Measurements from ENCODE around the gene ZNF284.

The ZNF284 gene

DNA sequence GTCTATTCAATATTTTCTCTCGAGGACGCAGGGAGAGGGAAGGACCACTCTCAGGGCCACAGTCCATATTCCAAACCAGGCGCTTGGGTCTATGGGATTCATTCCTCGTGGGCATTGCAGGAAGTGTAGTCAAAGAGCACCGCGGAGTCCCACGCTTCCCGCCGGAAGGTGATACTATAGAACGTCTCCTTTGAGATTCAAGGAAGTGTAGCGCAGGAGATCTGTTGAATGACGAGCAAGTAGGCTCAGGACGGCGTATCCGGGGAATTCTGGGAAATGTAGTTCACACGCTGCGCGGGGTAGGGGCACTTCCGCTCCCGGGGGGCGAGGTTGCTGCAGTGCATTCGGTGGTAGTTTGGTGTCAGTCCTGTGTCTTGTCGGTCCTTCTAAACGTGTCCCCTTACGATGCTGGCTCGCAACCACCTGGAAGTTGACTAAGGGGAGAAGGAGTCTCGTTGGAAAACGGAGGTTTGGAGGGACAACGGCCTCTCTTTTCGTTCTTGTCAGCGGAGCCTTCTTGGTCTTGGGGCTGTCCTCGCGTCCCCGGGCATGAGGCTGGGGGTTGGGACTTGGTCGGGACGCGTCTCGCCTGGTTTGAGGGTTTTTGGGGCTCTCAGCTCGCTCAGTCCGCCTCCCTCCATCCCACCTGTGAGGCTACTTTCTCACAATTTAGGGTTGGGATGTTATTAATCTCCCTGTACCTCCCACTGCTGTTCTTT lies at the start of gene ZNF284:
Gene ZNF284, plus strand, starts transcription at position 336 of the 719 bp plus-strand sequence. CDS start 4,231 bp downstream, outside the sequence.
- in situ Hi-C loops (cut with HindIII; ENCODE audit: low sequenced_read_pairs): no loop called here

DNA sequence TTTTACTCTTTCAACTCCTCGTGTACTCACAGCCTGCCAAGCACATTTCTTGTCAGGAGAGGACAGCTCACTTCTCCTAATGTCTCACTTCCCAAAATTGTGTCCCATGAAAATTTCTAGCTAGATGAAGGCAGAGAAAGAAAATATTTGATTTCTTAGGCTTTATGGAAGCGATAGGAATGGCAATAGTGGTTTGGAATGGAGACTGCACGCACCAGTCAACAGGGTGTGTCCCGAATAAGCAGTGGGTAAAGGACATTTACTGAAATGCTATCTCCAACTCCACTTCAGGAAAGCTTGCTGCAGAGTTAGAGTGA lies 47.1 kb upstream of the ZNF284 start:
- in situ Hi-C loops (cut with HindIII; ENCODE audit: low sequenced_read_pairs): no loop called here

DNA sequence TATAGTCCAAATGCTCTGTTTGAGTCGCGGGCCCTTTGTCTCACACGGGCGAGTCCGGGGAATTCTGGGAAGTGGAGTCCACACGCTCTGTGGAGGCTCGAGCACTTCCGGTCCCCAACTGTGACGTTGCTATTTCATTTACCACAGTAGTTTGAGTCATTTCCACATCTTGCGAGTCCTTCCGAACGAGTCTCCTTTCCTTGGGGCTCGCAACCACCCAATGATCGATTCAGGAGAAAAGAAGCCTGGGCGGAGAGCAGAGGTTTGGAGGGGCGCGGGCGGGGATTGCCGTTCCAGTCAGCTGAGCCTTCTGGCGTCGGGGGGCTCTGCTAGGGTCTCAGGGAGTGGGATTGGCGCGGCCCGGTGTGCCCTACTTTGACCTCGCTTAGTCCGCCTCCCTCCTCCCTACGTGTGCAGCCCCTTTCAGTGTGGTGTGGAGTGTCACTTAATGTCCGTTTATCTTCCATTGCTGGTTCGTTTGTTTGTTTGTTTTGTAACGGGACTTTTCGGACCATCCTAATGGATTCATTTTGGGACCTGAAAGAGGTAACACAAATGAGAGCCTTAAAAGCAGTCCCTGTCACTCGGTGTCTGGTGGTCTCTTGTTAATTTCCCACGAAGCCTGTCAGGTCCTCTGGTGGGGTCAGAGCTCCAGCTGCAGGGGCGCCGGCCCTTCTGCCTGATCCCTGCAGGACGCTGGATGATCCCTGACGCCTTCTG lies 46.6 kb upstream of the ZNF284 start, which contains the start of gene ZNF222:
Gene ZNF222, plus strand, starts transcription at position 163 of the 720 bp plus-strand sequence. Its CDS starts 58 bp downstream, at position 221.
- in situ Hi-C loops (cut with HindIII; ENCODE audit: low sequenced_read_pairs): no loop called here

DNA sequence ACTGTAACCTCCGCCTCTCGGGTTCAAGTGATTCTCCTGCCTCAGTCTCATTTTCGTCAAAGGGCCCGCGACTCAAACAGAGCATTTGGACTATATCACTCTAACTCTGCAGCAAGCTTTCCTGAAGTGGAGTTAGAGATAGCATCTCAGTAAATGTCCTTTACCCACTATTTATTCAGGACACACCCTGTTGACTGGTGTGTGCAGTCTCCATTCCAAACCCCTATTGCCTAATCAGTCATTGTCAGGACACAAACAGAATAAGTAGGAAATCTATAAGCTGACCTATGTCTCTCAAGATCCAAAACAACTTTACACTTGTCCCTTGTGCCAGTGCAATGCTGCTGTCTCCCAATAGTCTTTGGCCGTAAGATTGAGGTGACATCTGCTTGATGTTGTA lies 45.3 kb upstream of the ZNF284 start:
- in situ Hi-C loops (cut with HindIII; ENCODE audit: low sequenced_read_pairs): no loop called here

DNA sequence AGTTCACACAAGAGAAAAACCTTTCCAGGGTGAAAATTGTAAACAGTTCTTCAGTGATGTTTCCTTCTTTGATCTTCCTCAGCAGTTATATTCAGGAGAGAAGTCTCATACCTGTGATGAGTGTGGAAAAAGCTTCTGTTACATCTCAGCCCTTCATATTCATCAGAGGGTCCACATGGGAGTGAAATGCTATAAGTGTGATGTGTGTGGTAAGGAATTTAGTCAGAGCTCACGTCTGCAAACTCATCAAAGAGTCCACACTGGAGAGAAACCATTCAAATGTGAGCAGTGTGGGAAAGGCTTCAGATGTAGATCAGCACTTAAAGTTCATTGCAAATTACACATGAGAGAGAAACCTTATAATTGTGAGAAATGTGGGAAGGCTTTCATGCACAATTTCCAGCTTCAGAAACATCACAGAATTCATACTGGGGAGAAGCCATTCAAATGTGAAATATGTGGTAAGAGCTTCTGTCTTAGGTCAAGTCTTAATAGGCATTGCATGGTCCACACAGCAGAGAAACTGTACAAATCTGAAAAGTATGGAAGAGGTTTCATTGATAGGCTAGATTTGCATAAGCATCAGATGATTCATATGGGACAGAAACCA lies 39.9 kb upstream of the ZNF284 start:
- in situ Hi-C loops (cut with HindIII; ENCODE audit: low sequenced_read_pairs): no loop called here

DNA sequence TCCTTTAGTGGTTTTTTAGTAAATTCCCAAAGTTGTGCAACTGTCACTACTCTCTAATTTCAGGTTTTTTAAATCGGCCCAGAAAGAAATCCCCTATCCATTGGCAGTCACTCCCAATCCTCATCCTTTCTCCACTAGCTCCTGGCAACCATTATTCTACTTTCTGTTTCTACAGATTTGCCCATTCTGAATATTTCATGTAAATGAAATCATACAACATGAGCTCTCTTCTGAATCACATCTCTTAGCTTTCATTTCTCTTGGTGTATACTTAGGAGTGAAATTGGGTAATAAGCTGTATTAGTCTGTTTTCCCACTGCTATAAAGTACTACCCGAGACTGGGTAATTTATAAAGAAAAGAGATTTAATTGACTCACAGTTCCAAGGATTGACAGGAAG lies 29.8 kb upstream of the ZNF284 start:
- in situ Hi-C loops (cut with HindIII; ENCODE audit: low sequenced_read_pairs): no loop called here

DNA sequence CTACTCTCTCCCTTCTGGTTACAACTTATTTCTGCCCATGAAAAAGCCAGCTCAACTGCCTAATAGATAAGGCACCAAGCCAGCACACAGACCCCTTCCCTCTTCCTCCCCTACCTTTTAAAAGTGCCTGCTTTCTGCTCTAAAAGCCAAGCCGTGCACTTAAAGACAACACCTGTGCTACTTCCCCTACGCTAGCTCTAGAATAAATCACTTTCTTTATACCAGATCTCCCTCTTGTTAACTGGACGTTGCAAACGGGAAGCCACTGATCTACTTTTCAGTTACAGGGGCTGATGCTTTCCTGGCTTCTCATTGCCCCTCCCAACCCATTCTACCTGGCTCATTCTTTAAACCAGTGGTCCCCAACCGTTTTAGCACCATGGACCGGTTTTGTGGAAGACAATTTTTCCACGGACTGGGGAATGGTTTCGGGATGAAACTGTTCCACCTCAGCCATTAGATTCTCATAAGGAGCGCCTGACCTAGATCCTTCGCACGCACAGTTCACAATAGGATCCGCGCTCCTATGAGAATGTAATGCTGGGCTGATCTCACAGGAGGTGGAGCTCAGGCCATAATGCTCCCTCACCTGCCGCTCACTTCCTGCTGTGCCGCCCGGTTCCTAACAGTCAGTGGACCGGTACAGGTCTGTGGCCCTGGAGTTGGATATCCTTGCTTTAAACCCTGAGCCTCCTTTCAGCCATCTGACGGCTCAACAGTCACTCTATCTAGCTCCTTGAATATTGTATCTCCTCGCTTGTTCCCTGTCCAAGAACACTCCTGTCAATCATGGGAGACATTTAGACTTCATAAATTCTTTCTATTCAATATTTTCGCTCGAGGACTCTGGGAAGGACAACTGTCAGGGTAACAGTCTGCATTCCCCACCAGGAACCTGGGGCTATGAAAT lies 21.0 kb upstream of the ZNF284 start:
- in situ Hi-C loops (cut with HindIII; ENCODE audit: low sequenced_read_pairs): no loop called here

DNA sequence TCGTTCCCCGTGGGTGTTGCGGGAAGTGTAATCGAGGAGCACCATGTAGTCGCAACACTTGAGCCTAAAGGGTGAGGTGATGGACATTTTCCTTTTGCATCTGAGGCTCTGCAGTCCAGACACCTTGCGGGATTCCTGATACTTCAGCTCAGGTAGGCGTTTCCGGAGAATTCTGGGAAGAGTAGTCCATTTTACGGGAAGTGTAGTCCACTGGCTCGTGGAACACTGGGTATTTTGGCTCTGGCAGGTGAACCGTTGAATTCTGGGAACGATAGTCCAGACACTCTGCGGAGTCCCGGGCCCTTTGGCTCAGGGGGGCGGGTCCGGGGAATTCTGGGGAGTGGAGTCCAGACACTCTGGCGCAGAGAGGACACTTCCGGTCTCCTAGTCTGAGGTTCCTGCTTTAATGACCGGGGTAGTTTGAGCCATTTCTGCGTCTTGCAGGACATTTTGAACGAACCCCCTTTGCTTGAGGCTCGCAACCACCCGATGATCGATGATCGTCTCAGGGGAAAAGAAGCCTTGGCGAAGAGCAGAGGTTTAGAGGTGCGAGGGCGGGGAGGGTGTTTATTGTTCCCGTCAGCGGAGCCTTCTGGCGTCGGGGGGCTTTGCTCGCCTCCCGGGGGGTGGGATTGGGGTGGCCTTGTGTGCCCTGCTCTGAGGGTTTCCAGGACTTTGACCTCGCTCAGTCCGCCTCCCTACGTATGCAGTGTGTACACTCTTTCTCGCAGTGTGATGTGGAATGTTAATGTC lies 20.1 kb upstream of the ZNF284 start, which contains the start of gene ZNF223:
Gene ZNF223, plus strand, starts transcription at position 387 of the 753 bp plus-strand sequence. CDS start 3,141 bp downstream, outside the sequence.
- in situ Hi-C loops (cut with HindIII; ENCODE audit: low sequenced_read_pairs): no loop called here

DNA sequence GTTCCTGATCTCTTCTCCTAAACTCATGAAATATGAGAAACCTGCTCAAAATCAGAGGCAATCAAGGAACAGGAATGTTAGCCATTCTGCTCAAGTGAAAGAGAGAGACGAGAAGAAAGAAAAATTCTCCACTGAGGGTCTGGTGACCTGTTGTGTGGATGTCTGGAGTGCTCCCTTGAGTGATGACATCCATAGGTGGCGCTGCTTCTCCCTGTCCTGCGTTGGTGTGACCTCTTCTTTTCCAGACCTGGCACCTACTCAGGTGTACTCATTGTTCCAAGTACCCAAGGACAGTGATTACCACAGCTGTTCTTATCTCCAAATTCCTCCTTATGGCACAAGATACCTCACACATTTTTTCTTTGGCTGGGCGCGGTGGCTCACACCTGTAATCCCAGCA lies 16.1 kb upstream of the ZNF284 start:
- in situ Hi-C loops (cut with HindIII; ENCODE audit: low sequenced_read_pairs): no loop called here

DNA sequence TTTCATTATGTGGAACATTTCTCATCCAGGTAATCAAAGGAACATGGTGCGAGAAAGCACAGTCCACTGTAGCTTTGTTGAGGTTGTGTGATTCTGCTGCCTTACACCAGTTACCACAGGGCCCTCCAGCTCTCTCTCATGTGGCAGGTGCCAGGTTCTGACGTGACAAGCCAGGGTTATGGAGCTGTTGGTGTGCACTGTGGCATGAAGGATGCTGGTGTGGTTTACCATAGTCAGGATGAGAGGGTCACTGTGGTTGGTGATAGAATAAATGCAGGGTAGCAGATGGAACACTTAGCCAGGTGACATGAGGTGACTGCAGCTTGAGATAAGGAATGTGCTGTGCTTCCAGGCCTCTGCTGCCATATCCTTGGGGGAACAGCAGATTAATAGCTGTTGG lies 12.7 kb upstream of the ZNF284 start:
- in situ Hi-C loops (cut with HindIII; ENCODE audit: low sequenced_read_pairs): no loop called here

DNA sequence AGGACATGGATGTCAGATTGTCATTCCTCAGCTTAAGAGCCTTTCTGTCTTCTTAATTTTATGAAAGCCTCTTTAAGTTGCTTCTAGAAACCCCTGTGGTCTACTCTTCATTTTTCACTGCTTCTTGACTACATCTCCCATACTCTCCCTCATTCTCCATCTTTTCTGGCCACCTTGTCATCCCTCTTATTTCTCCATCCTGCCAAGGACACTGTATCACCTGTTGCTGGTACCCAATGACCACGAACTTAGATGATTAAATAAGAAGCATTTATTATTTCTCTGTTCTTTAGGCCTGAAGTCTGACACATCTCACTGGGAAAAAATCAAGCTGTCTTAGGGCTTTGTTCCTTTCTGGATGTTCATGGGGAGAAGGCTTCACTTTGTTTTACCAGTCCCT lies 10.9 kb upstream of the ZNF284 start:
- in situ Hi-C loops (cut with HindIII; ENCODE audit: low sequenced_read_pairs): no loop called here

DNA sequence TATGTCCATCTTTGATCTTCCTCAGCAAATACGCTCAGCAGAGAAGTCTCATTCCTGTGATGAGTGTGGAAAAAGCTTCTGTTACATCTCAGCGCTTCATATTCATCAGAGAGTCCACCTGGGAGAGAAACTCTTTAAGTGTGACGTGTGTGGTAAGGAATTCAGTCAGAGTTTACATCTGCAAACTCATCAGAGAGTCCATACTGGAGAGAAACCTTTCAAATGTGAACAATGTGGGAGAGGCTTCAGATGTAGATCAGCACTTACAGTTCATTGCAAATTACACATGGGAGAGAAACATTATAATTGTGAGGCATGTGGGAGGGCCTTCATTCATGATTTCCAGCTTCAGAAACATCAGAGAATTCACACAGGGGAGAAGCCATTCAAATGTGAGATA lies 5.7 kb upstream of the ZNF284 start:
- in situ Hi-C loops (cut with HindIII; ENCODE audit: low sequenced_read_pairs): no loop called here

DNA sequence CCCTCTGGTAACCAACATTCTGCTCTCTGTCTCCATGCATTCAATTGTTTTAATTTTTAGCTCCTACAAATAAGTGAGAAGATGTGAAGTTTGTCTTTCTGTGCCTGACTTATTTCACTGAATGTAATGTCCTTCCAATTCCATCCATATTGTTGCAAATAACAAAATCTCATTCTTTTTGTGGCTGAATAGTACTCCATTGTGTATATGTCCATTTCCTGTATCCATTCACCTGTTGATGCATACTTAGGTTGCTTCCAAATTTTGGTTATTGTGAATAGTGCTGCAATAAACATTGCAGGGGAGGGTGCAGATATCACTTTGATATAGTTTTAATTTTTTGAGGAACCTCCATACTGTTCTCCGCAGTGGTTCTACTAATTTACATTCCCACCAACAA lies 2.5 kb upstream of the ZNF284 start:
- in situ Hi-C loops (cut with HindIII; ENCODE audit: low sequenced_read_pairs): no loop called here

DNA sequence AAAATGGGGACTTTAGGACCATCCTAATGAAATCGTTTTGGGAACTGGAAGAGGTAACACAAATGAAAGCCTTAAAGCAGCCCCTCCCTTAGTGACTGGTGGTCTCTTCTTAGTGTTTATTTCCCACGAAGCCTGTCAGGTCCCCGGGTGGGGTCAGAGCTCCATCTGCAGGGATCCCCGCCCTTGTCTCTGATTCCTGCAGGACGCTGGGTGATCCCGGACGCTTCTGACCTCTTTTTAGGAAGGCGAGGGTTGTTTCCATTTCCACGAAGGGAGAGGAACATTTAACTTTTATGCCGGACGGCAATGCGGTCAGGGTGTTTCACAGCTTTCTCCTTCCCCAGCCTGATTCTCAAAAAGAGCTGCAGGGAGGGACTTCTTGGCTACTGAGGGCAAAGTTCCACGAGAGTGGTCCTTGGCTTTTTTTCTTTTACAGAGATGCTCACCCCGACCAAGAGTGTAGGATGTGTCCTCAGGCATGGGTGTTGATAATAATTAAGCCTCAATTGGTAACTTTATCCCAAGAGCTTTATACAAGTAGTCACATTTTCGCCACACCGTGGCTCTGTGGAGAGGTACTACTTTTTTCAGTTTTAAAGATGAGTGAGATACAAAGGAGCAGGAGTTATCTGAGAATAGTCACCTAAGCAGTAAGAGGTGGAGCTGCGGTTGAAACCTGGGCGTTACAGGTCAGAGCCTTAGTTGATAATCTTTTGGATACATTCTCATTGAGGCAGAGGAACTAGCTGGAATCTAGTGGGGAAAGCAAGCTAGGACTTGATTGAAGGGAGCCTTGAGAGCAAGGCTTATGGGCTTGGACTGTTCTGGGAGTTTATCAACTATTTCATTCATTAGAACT lies 813 bp downstream of the ZNF284 start:
- in situ Hi-C loops (cut with HindIII; ENCODE audit: low sequenced_read_pairs): no loop called here

DNA sequence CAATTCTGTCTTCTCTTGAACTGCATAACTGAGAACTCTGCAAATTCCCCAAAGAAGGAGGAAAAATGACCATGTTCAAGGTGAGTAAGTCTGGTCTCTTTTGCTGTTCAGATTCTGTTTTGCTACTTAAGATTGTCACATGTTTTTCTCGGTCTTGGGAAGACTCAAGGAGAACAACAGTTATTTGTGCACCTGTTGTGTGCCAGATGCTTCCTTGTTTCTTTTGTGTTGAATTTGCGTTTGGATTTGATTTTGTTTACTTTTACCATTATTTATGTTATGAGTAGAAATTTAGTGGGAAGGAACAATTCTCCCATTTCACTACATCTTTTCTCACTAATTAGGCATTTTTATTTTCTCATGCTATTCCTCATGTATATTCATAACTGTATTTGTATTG lies 4.4 kb downstream of the ZNF284 start:
- in situ Hi-C loops (cut with HindIII; ENCODE audit: low sequenced_read_pairs): no loop called here

DNA sequence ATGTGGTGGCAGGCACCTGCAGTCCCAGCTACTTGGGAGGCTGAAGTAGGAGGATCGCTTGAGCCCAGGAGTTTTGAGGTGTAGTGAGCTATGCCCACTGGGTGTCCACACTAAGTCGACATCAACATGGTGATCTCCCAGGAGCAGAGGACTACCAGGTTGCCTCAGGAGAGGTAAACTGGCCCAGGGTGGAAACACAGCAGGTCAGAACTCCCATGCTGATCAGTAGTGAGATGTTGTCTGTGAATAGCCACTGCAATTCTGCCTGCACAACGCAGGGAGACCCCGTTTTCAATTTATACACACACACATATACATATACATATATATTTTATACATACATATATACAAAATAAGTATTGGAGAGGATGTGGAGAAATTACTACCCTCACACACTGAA lies 20.1 kb downstream of the ZNF284 start:
- in situ Hi-C loops (cut with HindIII; ENCODE audit: low sequenced_read_pairs): no loop called here

DNA sequence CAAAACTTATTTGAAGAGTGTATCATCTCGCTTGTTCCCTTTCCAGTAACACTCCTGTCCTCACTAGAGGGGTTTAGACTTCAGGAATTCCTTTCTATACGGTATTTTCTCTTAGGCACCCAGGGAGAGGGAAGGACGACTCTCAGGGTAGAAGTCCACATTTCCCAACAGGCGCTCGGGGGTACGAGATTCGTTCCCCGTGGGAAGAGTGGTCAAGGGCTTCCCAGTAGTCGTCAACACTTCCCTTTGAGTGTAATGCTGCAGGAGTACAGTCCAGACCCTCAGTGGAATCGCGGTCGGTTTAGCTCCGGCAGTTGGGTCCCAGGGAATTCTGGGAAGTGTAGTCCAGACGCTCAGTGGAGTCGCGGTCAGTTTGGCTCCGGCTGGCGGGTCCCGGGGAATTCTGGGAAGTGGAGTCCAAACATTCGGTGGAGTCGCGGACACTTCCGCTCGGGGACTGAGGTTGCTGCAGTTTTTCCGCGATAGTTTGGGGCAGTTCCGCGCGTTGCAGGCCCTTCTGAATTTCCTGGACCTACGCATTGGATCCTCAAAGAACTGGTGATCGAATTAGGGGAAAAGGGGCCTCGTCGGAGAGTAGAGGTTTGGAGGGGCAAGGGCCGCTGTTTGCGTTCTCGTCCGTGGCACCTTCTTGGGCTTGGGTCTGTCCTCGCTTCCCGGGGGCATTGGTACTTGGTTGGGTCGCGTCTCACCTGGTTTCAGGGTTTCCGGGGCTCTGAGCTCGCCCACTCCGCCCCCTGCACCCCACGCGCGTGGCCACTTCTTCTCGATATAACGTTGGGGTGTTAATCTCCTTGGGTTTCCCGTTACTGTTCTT lies 22.2 kb downstream of the ZNF284 start, which contains the start of gene ZNF224:
Gene ZNF224, plus strand, starts transcription at position 431 of the 835 bp plus-strand sequence. CDS start 3,513 bp downstream, outside the sequence.
- in situ Hi-C loops (cut with HindIII; ENCODE audit: low sequenced_read_pairs): no loop called here

DNA sequence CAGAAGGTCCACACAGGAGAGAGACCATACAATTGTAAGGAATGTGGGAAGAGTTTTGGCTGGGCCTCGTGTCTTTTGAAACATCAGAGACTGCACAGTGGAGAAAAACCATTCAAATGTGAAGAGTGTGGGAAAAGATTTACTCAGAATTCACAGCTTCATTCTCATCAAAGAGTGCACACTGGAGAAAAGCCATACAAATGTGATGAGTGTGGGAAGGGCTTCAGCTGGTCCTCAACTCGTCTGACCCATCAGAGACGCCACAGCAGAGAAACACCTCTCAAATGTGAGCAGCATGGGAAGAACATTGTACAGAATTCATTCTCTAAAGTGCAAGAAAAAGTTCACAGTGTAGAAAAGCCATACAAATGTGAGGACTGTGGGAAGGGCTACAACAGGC lies 35.8 kb downstream of the ZNF284 start:
- in situ Hi-C loops (cut with HindIII; ENCODE audit: low sequenced_read_pairs): no loop called here
